Heart right ventricle (tissue), 16 donors: ENCODE data around the gene ANAPC16. TPM values are rescaled to one million over a fixed set of nuclear protein-coding genes. Genes with fewer than 3 reads are reported as not detected.

Experiments
- ATAC-seq, 8 donors: fragments of 200-7000 bp; cut with Tn5 transposase; one replicate each; pipeline ENCODE4 v1.9.1; 2020; ENCODE audit warnings: mild to moderate bottlenecking in 8 of 8, moderate library complexity in 8 of 8, moderate number of reproducible peaks in 1 of 8
- DNase-seq, 2 donors: peaks; one replicate each; pipeline ENCODE4 v3.0.0-alpha.2; 2020
- H3K27ac ChIP-seq, 10 donors: fragments of 200-600 bp; sonication (generic) in 2 of 10; one replicate each; pipeline versions ENCODE4 v1.5.0 to v1.8.0; 2020 to 2022; ENCODE audit warnings: mild to moderate bottlenecking in 3 of 10
- H3K27me3 ChIP-seq, 7 donors: fragments of 200-600 bp; one replicate each; pipeline ENCODE4 v1.8.0; 2021 to 2022; ENCODE audit warnings: mild to moderate bottlenecking in 2 of 7
- H3K36me3 ChIP-seq, 9 donors: fragments of 200-600 bp; sonication (generic) in 1 of 9; one replicate each; pipeline versions ENCODE4 v1.5.0 to v1.8.0; 2020 to 2022; ENCODE audit warnings: mild to moderate bottlenecking in 2 of 9
- H3K4me1 ChIP-seq, 9 donors: fragments of 200-600 bp; sonication (generic) in 1 of 9; one replicate each; pipeline versions ENCODE4 v1.5.0 to v1.8.0; 2020 to 2022; ENCODE audit warnings: mild to moderate bottlenecking in 4 of 9
- H3K4me3 ChIP-seq, 10 donors: fragments of 200-600 bp; sonication (generic) in 2 of 10; one replicate each; pipeline versions ENCODE4 v1.5.0 to v1.8.0; 2020 to 2022; ENCODE audit warnings: mild to moderate bottlenecking in 7 of 10, moderate library complexity in 2 of 10
- H3K9me3 ChIP-seq, 11 donors: fragments of 200-600 bp in 10 of 11; sonication (generic) in 2 of 11; one replicate each; pipeline versions ENCODE4 v1.5.0 to v1.8.0; 2013 to 2022; ENCODE audit warnings: mild to moderate bottlenecking in 2 of 11, control low read depth in 1 of 11, moderate library complexity in 1 of 11
- CTCF ChIP-seq, 9 donors: fragments of 200-600 bp; sonication (generic) in 2 of 9; IDR thresholded peaks; one replicate each; pipeline versions ENCODE4 v1.5.0 to v1.8.0; 2021 to 2022; ENCODE audit warnings: antibody characterized with exemption in 9 of 9, mild to moderate bottlenecking in 5 of 9, moderate library complexity in 1 of 9
- whole genome bisulfite sequencing, 2 donors: extraction: QIAGEN DNeasy Blood & Tissue Kit; methylation state at CpG; one replicate each; pipeline ENCODE4 v1.1.7; 2013; ENCODE audit warnings: inconsistent platforms in 1 of 2; 5-methylcytosine and 5-hydroxymethylcytosine counted together
- intact Hi-C, 10 donors: fragments of 100-400 bp; cut with DNase I; formaldehyde crosslinking; loops; one replicate each; pipeline versions ENCODE4 v1.11.1 to v1.14.2; 2022
- polyA plus RNA-seq, 2 donors: library from polyadenylated mRNA; stranded (reverse); fragments of 200-250 nt; gene quantifications; one replicate each; pipeline ENCODE4 v1.2.3, GENCODE V29; 2013
- total RNA-seq, 10 donors: library from RNA; stranded (reverse); fragmentation: NEBNext Ultra II Directional in 3 of 10; extraction: Animal tissue kit (Norgen Biotek cat#: 25700) in 3 of 10; gene quantifications; one replicate each; pipeline versions ENCODE4 v1.2.1 to v1.2.4, GENCODE V29; 2021 to 2023
- donor health status: Arrhythmogenic right ventricular cardiomyopathy.
- donor health status: ischemic (EF 13 %, LVEDD 7.1; RV severe dilation, severe dysfunction).
- donor health status: healthy with polysubstance abuse.
- donor health status: DM: no; HTN: yes; CAD: no.
- donor health status: DM: no; HTN: no; CAD: no.
- donor health status: ischemic (EF 25% LVEDD 6.9; RV normal size, moderate dysfunction).
- donor health status: ischemic (EF 25% LVEDD 5.7; RV mildly dilated, moderate dysfunction).
- donor health status: healthy.
- donor health status: DM: yes; HTN: yes; CAD: no.
- donor health status: Ischemic cardiomyopathy.
- donor health status: ischemic (EF 35%, LVEDD 5.7; RV mildly dilated, moderate dysfunction).
- donor health status: nonischemic (EF 11% LVEDD 7.7; RV severe dilation, severe dysfunction).
- donor health status: DM: yes; HTN: yes; CAD: no.
- donor health status: PGD.
- donor health status: ischemic (EF 29% LVEDD 5.4; RV normal size, mild dysfunction).
- donor health status: nonischemic (EF 23%, LVEDD 6.1; RV moderate dilation, normal function).

The ANAPC16 gene
- total and polyA plus RNA-seq, 12 donors, result 129 to 246 (median 206) TPM

GRCh38 chr10:72255977-72256729, 40.3 kb downstream of the ANAPC16 start:
- 94 to 95% methylated on average over 6 of the region's 6 CpGs for WGBS, 2 donors
- TF ChIP-seq CTCF (IDR thresholded peaks at IDR 0.05), result no peak
- no peak overlapping the region for H3K4me3 ChIP-seq
- intact Hi-C loops, result loop anchor here in 3 of 10 donors (2.0 to 5.0 kb wide), 3 partner anchors 17 to 71 kb away; partner anchors contain the start of gene DDIT4 (in 1 of the 3)
- ATAC-seq (peak in 1 of 8 donors; percentile 19), DNase-seq (no peak)
- no peaks in the 10 kb centered on the region for H3K27me3 ChIP-seq
- H3K9me3 ChIP-seq, result no peaks in the 10 kb centered on the region
- peaks cover 41 to 97% (median 84%) of the 10 kb centered on the region in 9 donors for H3K4me1 ChIP-seq
- H3K27ac ChIP-seq, result peak overlapping the region; percentile 84 to 97 (median 90)
- no peaks in the 10 kb centered on the region for H3K36me3 ChIP-seq

- intact Hi-C loops, result loop anchor here in 2 of 10 donors (5.0 kb wide), 2 partner anchors 60 to 70 kb away; no protein-coding TSS in a partner anchor
- H3K9me3 ChIP-seq, result no peaks in the 10 kb centered on the region
- no peaks in the 10 kb centered on the region for H3K27me3 ChIP-seq
- no peak for ATAC-seq
- no peaks in the 10 kb centered on the region for H3K36me3 ChIP-seq
- peaks cover 41 to 97% (median 86%) of the 10 kb centered on the region in 9 donors for H3K4me1 ChIP-seq
- TF ChIP-seq CTCF (IDR thresholded peaks at IDR 0.05), result no peak
- H3K27ac ChIP-seq, result peak overlapping the region in 9 of 10 donors; percentile 69 to 97 (median 93)
- no peak for DNase-seq
- H3K4me3 ChIP-seq, result no peak overlapping the region
- WGBS, 2 donors, result 73 to 77% methylated on average over 8 of the region's 8 CpGs
These were observed 41.5 kb downstream of the ANAPC16 start for GRCh38 chr10:72257051-72257892.

GRCh38 chr10:72258617-72259016, 42.8 kb downstream of the ANAPC16 start:
- Histone ChIP-seq H3K36me3 (no peaks in the 10 kb centered on the region), H3K4me1 (peaks cover 38 to 97% (median 77%) of the 10 kb centered on the region in 9 donors), H3K27ac (peak overlapping the region; percentile 84 to 97 (median 93)), H3K27me3 (no peaks in the 10 kb centered on the region), H3K4me3 (no peak overlapping the region), H3K9me3 (no peaks in the 10 kb centered on the region)
- no peak for TF ChIP-seq CTCF (IDR thresholded peaks at IDR 0.05)
- DNase-seq (no peak), ATAC-seq (no peak)
- intact Hi-C loops, result loop anchor here in 2 of 10 donors (5.0 kb wide), 2 partner anchors 59 to 69 kb away; no protein-coding TSS in a partner anchor
- WGBS, 2 donors, result 95 to 99% methylated on average over 4 of the region's 4 CpGs
